GM13976 (cell line): ENCODE data around the gene MTARC2.

Source experiments
- DNase-seq: peaks from one replicate; pipeline ENCODE4 v3.0.0; 2012; ENCODE audit warnings: low spot score
- in situ Hi-C: fragments of 300-500 bp; cut with MboI; formaldehyde crosslinking; loops from one replicate; pipeline ENCODE4 v1.12.0; 2022; ENCODE audit warnings: low sequenced_read_pairs, mixed read lengths, inconsistent platforms; ENCODE audit not compliant: unreplicated experiment
- TF ChIP-seq, protein P1 (sequence below): IDR thresholded peaks from 2 replicates; pipeline ENCODE4 v1.5.1; 2012; ENCODE audit warnings: borderline replicate concordance, mild to moderate bottlenecking; ENCODE audit not compliant: insufficient read depth; ENCODE audit errors: extremely low read depth, missing control alignments, control extremely low read depth

MTARC2 gene

DNA sequence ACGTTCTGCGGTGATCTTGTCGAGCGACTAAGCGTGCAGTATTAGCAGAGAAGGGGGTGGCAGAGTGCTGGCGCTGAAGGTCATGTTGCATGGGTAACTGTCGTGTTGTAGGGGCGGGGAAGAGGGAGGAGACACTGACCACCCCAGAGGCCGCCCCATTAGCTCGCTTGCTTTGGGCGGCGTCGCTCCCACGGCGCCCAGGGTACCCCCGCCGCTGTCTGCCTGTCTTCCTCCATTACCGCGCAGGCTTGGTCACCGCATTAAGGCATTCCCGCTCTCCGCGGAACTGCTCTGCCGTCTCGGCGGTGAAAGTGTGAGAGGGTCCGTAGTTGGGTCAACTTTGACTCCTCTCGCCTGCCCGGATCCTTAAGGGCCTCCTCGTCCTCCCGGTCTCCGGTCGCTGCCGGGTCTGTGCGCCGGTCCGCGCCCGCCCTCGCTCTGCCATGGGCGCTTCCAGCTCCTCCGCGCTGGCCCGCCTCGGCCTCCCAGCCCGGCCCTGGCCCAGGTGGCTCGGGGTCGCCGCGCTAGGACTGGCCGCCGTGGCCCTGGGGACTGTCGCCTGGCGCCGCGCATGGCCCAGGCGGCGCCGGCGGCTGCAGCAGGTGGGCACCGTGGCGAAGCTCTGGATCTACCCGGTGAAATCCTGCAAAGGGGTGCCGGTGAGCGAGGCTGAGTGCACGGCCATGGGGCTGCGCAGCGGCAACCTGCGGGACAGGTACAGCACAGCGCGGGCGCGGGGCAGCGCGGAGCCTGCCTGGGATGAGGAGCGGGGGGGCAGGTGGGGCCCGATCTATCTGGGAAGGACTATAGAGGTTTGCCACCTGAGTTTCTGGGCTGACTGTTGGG is at the start of gene MTARC2:
TSS of gene MTARC2 (plus strand) at position 234 of the 846 bp plus-strand sequence. CDS start at position 444, 210 bp downstream.
- TF ChIP-seq, protein P1, sequence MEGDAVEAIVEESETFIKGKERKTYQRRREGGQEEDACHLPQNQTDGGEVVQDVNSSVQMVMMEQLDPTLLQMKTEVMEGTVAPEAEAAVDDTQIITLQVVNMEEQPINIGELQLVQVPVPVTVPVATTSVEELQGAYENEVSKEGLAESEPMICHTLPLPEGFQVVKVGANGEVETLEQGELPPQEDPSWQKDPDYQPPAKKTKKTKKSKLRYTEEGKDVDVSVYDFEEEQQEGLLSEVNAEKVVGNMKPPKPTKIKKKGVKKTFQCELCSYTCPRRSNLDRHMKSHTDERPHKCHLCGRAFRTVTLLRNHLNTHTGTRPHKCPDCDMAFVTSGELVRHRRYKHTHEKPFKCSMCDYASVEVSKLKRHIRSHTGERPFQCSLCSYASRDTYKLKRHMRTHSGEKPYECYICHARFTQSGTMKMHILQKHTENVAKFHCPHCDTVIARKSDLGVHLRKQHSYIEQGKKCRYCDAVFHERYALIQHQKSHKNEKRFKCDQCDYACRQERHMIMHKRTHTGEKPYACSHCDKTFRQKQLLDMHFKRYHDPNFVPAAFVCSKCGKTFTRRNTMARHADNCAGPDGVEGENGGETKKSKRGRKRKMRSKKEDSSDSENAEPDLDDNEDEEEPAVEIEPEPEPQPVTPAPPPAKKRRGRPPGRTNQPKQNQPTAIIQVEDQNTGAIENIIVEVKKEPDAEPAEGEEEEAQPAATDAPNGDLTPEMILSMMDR: no peak
- in situ Hi-C loops: no loop called here
- DNase-seq: peak; percentile 61

DNA sequence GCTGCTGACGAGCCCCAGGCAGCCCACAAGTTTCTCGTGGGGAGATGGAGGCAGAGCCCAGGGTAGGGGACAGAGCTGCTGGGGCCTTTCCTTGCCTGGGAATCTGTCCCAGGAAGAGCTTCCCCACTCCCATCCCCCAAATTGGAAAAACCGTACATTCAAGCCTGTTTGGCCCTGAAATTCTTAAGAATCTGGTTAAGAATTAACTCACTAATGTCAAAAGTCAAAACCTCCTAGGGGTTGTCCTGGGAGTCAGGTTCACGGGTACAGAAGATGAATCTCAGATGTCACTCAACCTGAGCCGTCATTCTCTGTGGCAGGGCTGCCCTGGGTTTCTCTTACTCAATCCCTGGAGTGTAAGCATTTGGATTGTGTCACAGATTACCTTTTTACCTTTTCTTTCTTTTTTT is 49.5 kb upstream of the MTARC2 start:
- DNase-seq: no peak
- TF ChIP-seq, protein P1: no peak
- in situ Hi-C loops: no loop called here

DNA sequence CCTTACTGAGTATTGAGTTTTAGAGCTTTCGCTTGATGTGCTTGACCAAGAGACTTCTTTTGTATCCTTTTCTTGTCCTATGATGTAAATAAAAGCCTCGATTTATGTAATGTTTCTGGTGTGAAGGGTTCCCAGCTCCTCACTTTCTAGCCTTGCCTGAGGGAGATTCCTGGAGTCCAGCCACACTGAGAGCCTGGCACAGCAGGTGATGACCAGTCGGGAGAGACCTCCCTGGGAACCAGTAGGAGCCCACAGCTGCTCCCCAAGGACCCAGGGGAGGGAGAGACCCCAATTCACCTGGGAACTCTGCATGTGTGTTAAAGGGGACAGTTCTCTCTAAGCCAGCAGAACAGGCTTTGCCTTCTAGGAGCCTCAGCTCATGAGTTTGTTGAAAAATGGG is 49.1 kb upstream of the MTARC2 start:
- TF ChIP-seq, protein P1: no peak
- in situ Hi-C loops: no loop called here
- DNase-seq: no peak

DNA sequence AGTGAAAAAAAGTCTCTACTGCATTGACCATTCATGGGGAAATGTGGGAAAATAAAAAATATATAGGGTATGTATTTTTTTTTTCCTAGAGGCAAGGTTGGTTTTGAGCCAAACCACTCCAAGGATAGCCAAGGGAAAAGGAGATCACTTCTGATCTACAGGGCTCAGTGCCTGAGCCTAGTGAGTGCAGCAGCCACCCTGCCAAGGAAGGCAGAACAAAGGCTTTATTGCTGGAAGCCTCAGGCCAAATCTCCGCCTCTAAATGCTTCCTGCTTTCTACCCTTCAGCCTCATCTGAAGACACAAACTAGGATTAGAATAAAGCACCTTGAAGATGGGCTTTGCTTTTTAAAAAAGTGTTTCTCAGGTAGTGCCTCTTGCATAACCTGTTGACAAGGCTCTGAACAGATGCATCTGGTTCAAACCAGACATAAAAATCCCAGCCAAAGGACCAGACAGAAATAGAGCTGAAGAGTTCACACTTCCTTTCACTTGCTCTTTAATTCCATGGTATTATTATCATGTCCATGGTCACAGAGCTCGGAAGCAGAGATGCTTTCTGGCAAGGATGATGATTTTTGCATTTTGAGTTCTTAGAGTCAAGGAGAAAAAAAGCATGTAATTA is 47.5 kb upstream of the MTARC2 start:
- in situ Hi-C loops: no loop called here
- TF ChIP-seq, protein P1: no peak
- DNase-seq: no peak

DNA sequence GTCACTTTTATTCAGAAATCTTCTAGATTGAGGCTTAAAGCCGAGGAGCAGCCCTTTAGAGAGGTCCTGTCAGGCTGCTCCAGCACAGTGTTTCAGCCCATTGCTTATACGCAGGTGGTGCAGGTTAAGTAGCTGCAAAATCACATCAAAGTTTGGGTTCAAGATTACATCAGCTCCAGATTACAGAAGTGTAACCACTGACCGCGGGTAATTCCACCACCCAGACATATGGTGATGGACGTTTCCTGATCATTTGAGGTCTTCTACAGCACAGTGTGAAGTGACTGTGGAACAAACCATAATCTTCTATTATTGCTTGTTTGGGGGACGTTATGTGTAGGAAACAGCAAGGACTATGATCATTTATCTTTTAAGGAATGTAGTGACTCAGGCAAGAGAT is 46.1 kb upstream of the MTARC2 start:
- no peak for DNase-seq
- in situ Hi-C loops: no loop called here
- TF ChIP-seq, protein P1: no peak

DNA sequence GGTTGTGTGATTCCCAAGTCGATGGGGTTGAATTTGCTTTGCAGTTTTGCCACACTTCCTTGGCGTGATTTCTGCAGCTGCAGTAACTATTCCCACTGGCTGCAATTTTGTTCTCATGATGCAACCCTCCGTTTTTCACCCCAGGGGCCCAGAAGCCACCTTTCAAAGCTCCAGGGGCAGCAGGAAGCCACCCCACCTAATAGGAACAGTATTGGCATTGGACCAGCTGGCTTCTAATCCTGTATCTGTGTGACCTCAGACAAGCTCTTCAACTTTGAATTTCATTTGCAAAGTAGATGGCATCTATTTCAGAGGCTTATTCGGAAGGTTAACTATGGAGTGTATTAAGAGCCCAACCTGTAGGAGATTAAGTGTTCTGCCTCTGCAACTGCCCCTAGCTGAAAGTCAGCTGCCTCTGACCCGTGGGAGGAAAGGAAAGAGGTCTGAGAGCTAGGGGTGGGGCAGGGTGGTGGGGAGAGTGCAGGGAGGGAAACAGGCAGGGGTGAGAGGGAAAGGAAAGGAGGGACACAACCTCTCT is 45.3 kb upstream of the MTARC2 start:
- DNase-seq: no peak
- TF ChIP-seq, protein P1: no peak
- in situ Hi-C loops: no loop called here
